IPS-NIHi11 (cell line): Measurements from ENCODE around the gene SDCCAG8.

Source experiments
- DNase-seq: peaks from one replicate; pipeline ENCODE4 v3.0.0; 2012; ENCODE audit warnings: mixed read lengths, low spot score

The SDCCAG8 gene

GRCh38 chr1:243391355-243391754 is 135.5 kb downstream of the SDCCAG8 start:
- DNase-seq, result no peak

- no peak for DNase-seq
These were observed 137.3 kb downstream of the SDCCAG8 start for GRCh38 chr1:243393096-243393495.

GRCh38 chr1:243394066-243394465 is 138.2 kb downstream of the SDCCAG8 start:
- DNase-seq, result no peak

GRCh38 chr1:243394601-243395464 is 139.0 kb downstream of the SDCCAG8 start:
- no peak for DNase-seq

- DNase-seq, result no peak
These were observed 140.6 kb downstream of the SDCCAG8 start for GRCh38 chr1:243396424-243396823.

- no peak for DNase-seq
These were observed 141.0 kb downstream of the SDCCAG8 start for GRCh38 chr1:243396876-243397275.

- DNase-seq, result no peak
These were observed 141.9 kb downstream of the SDCCAG8 start for GRCh38 chr1:243397613-243398321.

GRCh38 chr1:243399561-243400155 is 143.8 kb downstream of the SDCCAG8 start:
- DNase-seq, result no peak

GRCh38 chr1:243402868-243403267 is 147.0 kb downstream of the SDCCAG8 start:
- no peak for DNase-seq

GRCh38 chr1:243406424-243406823 is 150.6 kb downstream of the SDCCAG8 start:
- DNase-seq, result no peak

- no peak for DNase-seq
These were observed 151.6 kb downstream of the SDCCAG8 start for GRCh38 chr1:243407284-243408018.

- DNase-seq, result no peak
These were observed 152.6 kb downstream of the SDCCAG8 start for GRCh38 chr1:243408479-243408878.

GRCh38 chr1:243409284-243409683 is 153.4 kb downstream of the SDCCAG8 start:
- no peak for DNase-seq

- DNase-seq, result no peak
These were observed 155.6 kb downstream of the SDCCAG8 start for GRCh38 chr1:243411472-243411871.

- no peak for DNase-seq
These were observed 157.8 kb downstream of the SDCCAG8 start for GRCh38 chr1:243413431-243414151.

- DNase-seq, result no peak
These were observed 158.3 kb downstream of the SDCCAG8 start for GRCh38 chr1:243414152-243414494.

GRCh38 chr1:243415663-243416408 is 160.0 kb downstream of the SDCCAG8 start:
- no peak for DNase-seq

- no peak for DNase-seq
These were observed 160.7 kb downstream of the SDCCAG8 start for GRCh38 chr1:243416495-243416894.

GRCh38 chr1:243420016-243420945 is 164.4 kb downstream of the SDCCAG8 start:
- no peak for DNase-seq
